ENCODE measurements around the gene HPCAL1.

DNA sequence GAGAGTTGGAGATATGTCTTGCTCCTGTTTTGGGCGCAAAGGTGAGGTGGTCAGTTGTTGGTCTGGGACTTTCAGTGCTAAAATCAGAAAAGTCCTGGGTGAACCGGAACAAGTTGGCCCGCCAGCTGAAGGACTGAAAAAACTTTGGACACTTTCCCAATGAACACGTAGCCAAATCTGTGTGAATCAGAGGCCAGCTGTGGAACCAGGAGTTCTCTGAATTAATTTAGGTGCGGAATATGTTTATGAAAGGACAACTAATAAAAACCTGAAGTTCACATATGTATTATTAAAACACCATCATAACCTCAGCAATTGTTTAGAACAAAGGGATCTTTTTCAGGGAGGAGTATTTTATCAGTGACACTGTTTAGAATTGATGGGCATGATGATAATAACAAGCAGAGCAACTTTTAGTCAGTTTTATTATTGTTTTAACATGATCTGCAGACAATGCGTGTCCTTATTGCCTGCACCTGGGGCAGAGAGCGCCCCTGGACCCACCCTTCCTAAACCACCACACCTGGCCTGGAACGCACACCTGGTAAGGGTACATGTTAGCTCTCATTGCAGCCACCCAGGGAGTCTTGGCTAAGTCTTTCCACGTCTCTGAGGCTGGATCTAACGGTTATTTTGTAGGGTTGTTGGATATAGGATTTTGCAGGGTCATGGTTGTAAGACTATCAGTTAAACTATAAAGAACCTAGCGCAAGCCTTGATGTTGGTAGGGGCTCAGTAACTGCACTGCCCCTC lies 155.3 kb downstream of the HPCAL1 start:
- TF ChIP-seq, protein P1, sequence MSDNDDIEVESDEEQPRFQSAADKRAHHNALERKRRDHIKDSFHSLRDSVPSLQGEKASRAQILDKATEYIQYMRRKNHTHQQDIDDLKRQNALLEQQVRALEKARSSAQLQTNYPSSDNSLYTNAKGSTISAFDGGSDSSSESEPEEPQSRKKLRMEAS (IDR thresholded peaks at IDR 0.05; ENCODE audit: insufficient read depth, insufficient read length) = no peak
- TF ChIP-seq, protein P2, sequence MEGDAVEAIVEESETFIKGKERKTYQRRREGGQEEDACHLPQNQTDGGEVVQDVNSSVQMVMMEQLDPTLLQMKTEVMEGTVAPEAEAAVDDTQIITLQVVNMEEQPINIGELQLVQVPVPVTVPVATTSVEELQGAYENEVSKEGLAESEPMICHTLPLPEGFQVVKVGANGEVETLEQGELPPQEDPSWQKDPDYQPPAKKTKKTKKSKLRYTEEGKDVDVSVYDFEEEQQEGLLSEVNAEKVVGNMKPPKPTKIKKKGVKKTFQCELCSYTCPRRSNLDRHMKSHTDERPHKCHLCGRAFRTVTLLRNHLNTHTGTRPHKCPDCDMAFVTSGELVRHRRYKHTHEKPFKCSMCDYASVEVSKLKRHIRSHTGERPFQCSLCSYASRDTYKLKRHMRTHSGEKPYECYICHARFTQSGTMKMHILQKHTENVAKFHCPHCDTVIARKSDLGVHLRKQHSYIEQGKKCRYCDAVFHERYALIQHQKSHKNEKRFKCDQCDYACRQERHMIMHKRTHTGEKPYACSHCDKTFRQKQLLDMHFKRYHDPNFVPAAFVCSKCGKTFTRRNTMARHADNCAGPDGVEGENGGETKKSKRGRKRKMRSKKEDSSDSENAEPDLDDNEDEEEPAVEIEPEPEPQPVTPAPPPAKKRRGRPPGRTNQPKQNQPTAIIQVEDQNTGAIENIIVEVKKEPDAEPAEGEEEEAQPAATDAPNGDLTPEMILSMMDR (IDR thresholded peaks at IDR 0.05; ENCODE audit: extremely low read depth in 1 of 2, insufficient read depth in 1 of 2, low read depth in 1 of 2, low read length in 2 of 2) = no peak
- TF ChIP-seq POLR2AphosphoS5 (IDR thresholded peaks at IDR 0.05; ENCODE audit: insufficient read depth, low read depth, low read length) (no peak), EZH2 (IDR thresholded peaks at IDR 0.05; ENCODE audit: borderline replicate concordance, low read depth, low read length, severe bottlenecking) (no peak), POLR2A (IDR thresholded peaks at IDR 0.05; ENCODE audit: low read depth, low read length) (no peak)

Measured in endothelial cell of umbilical vein (primary cell).